Activated CD4-positive, alpha-beta T cell treated with anti-CD3 and anti-CD28 coated beads for 36 hours (primary cell): Measurements from ENCODE around the gene CENPT. TPM values are rescaled to one million over a fixed set of nuclear protein-coding genes. Genes with fewer than 3 reads are reported as not detected.

Experiments
- ATAC-seq: fragments of 200-7000 bp; cut with Tn5 transposase; one replicate; pipeline ENCODE4 v1.10.0; 2021; ENCODE audit warnings: mild to moderate bottlenecking, moderate library complexity
- CTCF ChIA-PET: fragments of 350-600 bp; sonication (Branson Sonifier 250); formaldehyde crosslinking; loops from one replicate; lab custom pipeline; 2021; ENCODE audit warnings: antibody characterized with exemption; lab: Charles Lee
- POLR2A ChIA-PET: fragments of 350-600 bp; sonication (Branson Sonifier 250); formaldehyde crosslinking; loops from one replicate; lab custom pipeline; 2021; ENCODE audit warnings: antibody characterized with exemption, inconsistent platforms; lab: Charles Lee
- DNase-seq: peaks from one replicate; pipeline ENCODE4 v3.0.0-alpha.2; 2020
- H3K27ac Mint-ChIP-seq: one replicate; pipeline ENCODE4 v1.8.0; 2021; ENCODE audit warnings: mixed read lengths
- H3K27me3 Mint-ChIP-seq: one replicate; pipeline ENCODE4 v1.8.0; 2021; ENCODE audit warnings: mixed read lengths
- H3K36me3 Mint-ChIP-seq: one replicate; pipeline ENCODE4 v1.8.0; 2021; ENCODE audit warnings: low read depth, mixed read lengths
- H3K4me1 Mint-ChIP-seq: one replicate; pipeline ENCODE4 v1.8.0; 2021; ENCODE audit warnings: mixed read lengths
- H3K4me3 Mint-ChIP-seq: one replicate; pipeline ENCODE4 v1.8.0; 2021; ENCODE audit warnings: mild to moderate bottlenecking, moderate library complexity, mixed read lengths
- H3K9me3 Mint-ChIP-seq: one replicate; pipeline ENCODE4 v1.8.0; 2021; ENCODE audit warnings: low read depth, mixed read lengths
- intact Hi-C, 2 experiments: fragments of 100-400 bp; cut with DNase I in 1 of 2; cut with micrococcal nuclease in 1 of 2; formaldehyde crosslinking; loops; one replicate each; pipeline versions ENCODE4 v1.14.2 to v1.15.1; 2022 to 2024; cut with DNase I, micrococcal nuclease
- total RNA-seq, 2 experiments: library from RNA; stranded (reverse); gene quantifications; one replicate each; pipeline ENCODE4 v1.2.3, GENCODE V29; 2021

CENPT gene
- 10 to 100 TPM; 34.9 to 48.6 TPM for total RNA-seq

- H3K27ac Mint-ChIP-seq = peak within 1 kb of the TSS; percentile 83
- H3K4me3 Mint-ChIP-seq = peak within 1 kb of the TSS; percentile 77
- no peaks in the 10 kb centered on the region for H3K27me3 Mint-ChIP-seq
- DNase-seq = peak; percentile 30
- peaks cover 44% of the 10 kb centered on the region for H3K4me1 Mint-ChIP-seq
- ChIA-PET CTCF (interaction anchor here (0.7 to 1.4 kb wide), 3 partner anchors 36 to 88 kb away, joined by 3 to 4 read pairs (median 4); no protein-coding TSS in a partner anchor), POLR2A (interaction anchor here (0.6 kb wide), 1 partner anchor 10 kb away, joined by 3 read pairs; no protein-coding TSS in a partner anchor)
- intact Hi-C loops = loop anchor here (1.0 to 10.0 kb wide), 8 partner anchors 14 to 463 kb away; partner anchors contain the start of genes DDX28 (in 1 of the 2), DUS2 (in 1 of the 2), EDC4 (in 1 of the 2) and PSKH1 (in 1 of the 2)
- H3K36me3 Mint-ChIP-seq = peaks cover 27% of the 10 kb centered on the region
- ATAC-seq = peak; percentile 47
- no peaks in the 10 kb centered on the region for H3K9me3 Mint-ChIP-seq
Observed at GRCh38 chr16:67847064-67847861, at the start of gene CENPT. Gene CENPT (minus strand): TSS chr16:67847693. CDS start chr16:67833859, 13,834 bp downstream.

- Mint-ChIP-seq H3K4me3 (no peak overlapping the region), H3K27ac (no peak overlapping the region), H3K4me1 (peaks cover 30% of the 10 kb centered on the region), H3K36me3 (peaks cover 2% of the 10 kb centered on the region), H3K27me3 (no peaks in the 10 kb centered on the region), H3K9me3 (no peaks in the 10 kb centered on the region)
- CTCF ChIA-PET = interaction anchor here (0.5 to 1.9 kb wide), 8 partner anchors 9 to 376 kb away, joined by 3 to 7 read pairs (median 3); no protein-coding TSS in a partner anchor
- intact Hi-C loops = no loop called here
- POLR2A ChIA-PET = interaction anchor here (0.6 to 1.1 kb wide), 3 partner anchors 13 to 1300 kb away, joined by 3 to 5 read pairs (median 3); no protein-coding TSS in a partner anchor
- DNase-seq = no peak
- ATAC-seq = no peak
Observed at GRCh38 chr16:67897231-67897630, 49.7 kb upstream of the CENPT start.

GRCh38 chr16:67893743-67894399 is 46.4 kb upstream of the CENPT start:
- H3K4me3 Mint-ChIP-seq = peak overlapping the region; percentile 92
- H3K27me3 Mint-ChIP-seq = no peaks in the 10 kb centered on the region
- no peaks in the 10 kb centered on the region for H3K9me3 Mint-ChIP-seq
- ATAC-seq = no peak
- H3K4me1 Mint-ChIP-seq = peaks cover 30% of the 10 kb centered on the region
- H3K27ac Mint-ChIP-seq = peak overlapping the region; percentile 92
- intact Hi-C loops = loop anchor here (1.0 to 5.0 kb wide), 14 partner anchors 21 to 332 kb away; partner anchors contain the start of genes NUTF2 (in 2 of the 2), SLC12A4 (in 2 of the 2), ACD (in 1 of the 2) and CENPT (in 1 of the 2)
- no peak for DNase-seq
- POLR2A ChIA-PET = interaction anchor here (1.6 kb wide), 1 partner anchor 24 kb away, joined by 10 read pairs; no protein-coding TSS in a partner anchor
- CTCF ChIA-PET = interaction anchor here (0.6 to 1.2 kb wide), 6 partner anchors 10 to 77 kb away, joined by 3 to 5 read pairs (median 4); no protein-coding TSS in a partner anchor
- H3K36me3 Mint-ChIP-seq = peaks cover 2% of the 10 kb centered on the region

- DNase-seq (peak; percentile 97), ATAC-seq (peak; percentile 99)
- Mint-ChIP-seq H3K9me3 (no peaks in the 10 kb centered on the region), H3K4me3 (peak within 1 kb of the TSS; percentile 92), H3K27ac (peak within 1 kb of the TSS; percentile 92), H3K27me3 (no peaks in the 10 kb centered on the region), H3K4me1 (peaks cover 30% of the 10 kb centered on the region), H3K36me3 (peaks cover 2% of the 10 kb centered on the region)
- ChIA-PET CTCF (interaction anchor here (0.6 to 2.0 kb wide), 8 partner anchors 10 to 388 kb away, joined by 3 to 8 read pairs (median 3); no protein-coding TSS in a partner anchor), POLR2A (interaction anchor here (0.7 to 1.4 kb wide), 2 partner anchors 11 to 43 kb away, joined by 3 to 4 read pairs; no protein-coding TSS in a partner anchor)
- intact Hi-C loops = loop anchor here (1.0 to 5.0 kb wide), 14 partner anchors 20 to 331 kb away; partner anchors contain the start of genes NUTF2 (in 2 of the 2), SLC12A4 (in 2 of the 2), ACD (in 1 of the 2) and CENPT (in 1 of the 2)
Observed at GRCh38 chr16:67892899-67893742, 45.6 kb upstream of the CENPT start, which contains the start of gene PSKH1. Gene PSKH1 (plus strand): TSS chr16:67893254. CDS start chr16:67908750, 15,496 bp downstream.

GRCh38 chr16:67892375-67892774 is 44.9 kb upstream of the CENPT start:
- H3K27me3 Mint-ChIP-seq = no peaks in the 10 kb centered on the region
- DNase-seq (no peak), ATAC-seq (no peak)
- POLR2A ChIA-PET = interaction anchor here (0.6 to 1.4 kb wide), 3 partner anchors 11 to 43 kb away, joined by 3 to 4 read pairs (median 3); no protein-coding TSS in a partner anchor
- CTCF ChIA-PET = interaction anchor here (0.8 to 2.0 kb wide), 4 partner anchors 9 to 387 kb away, joined by 3 to 8 read pairs (median 3); no protein-coding TSS in a partner anchor
- H3K36me3 Mint-ChIP-seq = peaks cover 2% of the 10 kb centered on the region
- peaks cover 30% of the 10 kb centered on the region for H3K4me1 Mint-ChIP-seq
- peak overlapping the region; percentile 78 for H3K27ac Mint-ChIP-seq
- H3K4me3 Mint-ChIP-seq = peak overlapping the region; percentile 80
- H3K9me3 Mint-ChIP-seq = no peaks in the 10 kb centered on the region
- intact Hi-C loops = loop anchor here in 1 of 2 experiments (5.0 kb wide), 1 partner anchor 45 kb away; the partner anchor contains the start of genes CENPT and NUTF2

GRCh38 chr16:67888331-67888730 is 40.8 kb upstream of the CENPT start:
- DNase-seq (no peak), ATAC-seq (no peak)
- peaks cover 9% of the 10 kb centered on the region for H3K36me3 Mint-ChIP-seq
- H3K4me1 Mint-ChIP-seq = peaks cover 8% of the 10 kb centered on the region
- no peak overlapping the region for H3K4me3 Mint-ChIP-seq
- no peak overlapping the region for H3K27ac Mint-ChIP-seq
- no peaks in the 10 kb centered on the region for H3K27me3 Mint-ChIP-seq
- POLR2A ChIA-PET = interaction anchor here (1.0 kb wide), 1 partner anchor 25 kb away, joined by 3 read pairs; no protein-coding TSS in a partner anchor
- H3K9me3 Mint-ChIP-seq = no peaks in the 10 kb centered on the region
- intact Hi-C loops = no loop called here
- CTCF ChIA-PET = interaction anchor here (1.0 to 1.5 kb wide), 3 partner anchors 9 to 72 kb away, joined by 3 to 7 read pairs (median 3); no protein-coding TSS in a partner anchor

GRCh38 chr16:67886387-67886786 is 38.9 kb upstream of the CENPT start:
- Mint-ChIP-seq H3K36me3 (peaks cover 13% of the 10 kb centered on the region), H3K9me3 (no peaks in the 10 kb centered on the region), H3K4me3 (no peak overlapping the region), H3K27me3 (no peaks in the 10 kb centered on the region), H3K27ac (no peak overlapping the region), H3K4me1 (no peaks in the 10 kb centered on the region)
- CTCF ChIA-PET = interaction anchor here (0.6 to 3.6 kb wide), 9 partner anchors 9 to 70 kb away, joined by 3 to 21 read pairs (median 3); no protein-coding TSS in a partner anchor
- DNase-seq (no peak), ATAC-seq (no peak)
- intact Hi-C loops = no loop called here
- POLR2A ChIA-PET = no interaction called here

- Mint-ChIP-seq H3K4me3 (no peak overlapping the region), H3K27me3 (no peaks in the 10 kb centered on the region), H3K36me3 (peaks cover 15% of the 10 kb centered on the region), H3K27ac (no peak overlapping the region), H3K4me1 (no peaks in the 10 kb centered on the region), H3K9me3 (no peaks in the 10 kb centered on the region)
- DNase-seq = no peak
- POLR2A ChIA-PET = no interaction called here
- ATAC-seq = no peak
- CTCF ChIA-PET = interaction anchor here (0.6 to 3.6 kb wide), 10 partner anchors 8 to 155 kb away, joined by 3 to 21 read pairs (median 4); partner anchors contain the start of gene CTRL
- intact Hi-C loops = no loop called here
Observed at GRCh38 chr16:67885976-67886375, 38.5 kb upstream of the CENPT start.

- ATAC-seq (no peak), DNase-seq (no peak)
- ChIA-PET CTCF (interaction anchor here (0.8 to 3.6 kb wide), 7 partner anchors 8 to 156 kb away, joined by 3 to 21 read pairs (median 4); partner anchors contain the start of gene CTRL), POLR2A (no interaction called here)
- Mint-ChIP-seq H3K9me3 (no peaks in the 10 kb centered on the region), H3K36me3 (peaks cover 15% of the 10 kb centered on the region), H3K4me1 (no peaks in the 10 kb centered on the region), H3K27me3 (no peaks in the 10 kb centered on the region), H3K4me3 (no peak overlapping the region), H3K27ac (no peak overlapping the region)
- intact Hi-C loops = no loop called here
Observed at GRCh38 chr16:67885545-67885944, 38.1 kb upstream of the CENPT start.
